Calu3 (cell line): ENCODE results near the gene RAB23. TPM values are rescaled to one million over a fixed set of nuclear protein-coding genes. Genes with fewer than 3 reads are reported as not detected.

Experiments used
- BruUV-seq: library from RNA; stranded (reverse); fragments of 400-500 nt; replicated peaks from 2 replicates; lab custom pipeline; 2021; lab: Mats Ljungman, UMichigan
- CTCF ChIA-PET: fragments of 300-600 bp; sonication (Branson Sonifier 250); formaldehyde crosslinking; loops from one replicate; lab custom pipeline; 2022; ENCODE audit warnings: antibody characterized with exemption; lab: Charles Lee
- DNase-seq: peaks from one replicate; pipeline ENCODE4 v3.0.0; 2022
- H3K27ac Mint-ChIP-seq: one replicate; pipeline ENCODE4 v1.8.0; 2022; ENCODE audit warnings: mixed read lengths; ENCODE audit not compliant: unreplicated experiment
- H3K27me3 Mint-ChIP-seq: one replicate; pipeline ENCODE4 v1.8.0; 2022; ENCODE audit warnings: mixed read lengths; ENCODE audit not compliant: unreplicated experiment
- H3K36me3 Mint-ChIP-seq: one replicate; pipeline ENCODE4 v1.8.0; 2022; ENCODE audit warnings: mild to moderate bottlenecking, moderate library complexity, mixed read lengths; ENCODE audit not compliant: insufficient read depth, unreplicated experiment
- H3K4me1 Mint-ChIP-seq: one replicate; pipeline ENCODE4 v1.8.0; 2022; ENCODE audit warnings: mild to moderate bottlenecking, low read depth, mixed read lengths; ENCODE audit not compliant: unreplicated experiment
- H3K4me3 Mint-ChIP-seq: one replicate; pipeline ENCODE4 v1.8.0; 2022; ENCODE audit warnings: mild to moderate bottlenecking, low read depth, moderate library complexity, mixed read lengths; ENCODE audit not compliant: unreplicated experiment
- H3K9me3 Mint-ChIP-seq: one replicate; pipeline ENCODE4 v1.8.0; 2022; ENCODE audit warnings: low read depth, mixed read lengths; ENCODE audit not compliant: unreplicated experiment
- CTCF ChIP-seq: fragments of 200-600 bp; IDR thresholded peaks from one replicate; pipeline ENCODE4 v1.8.0; 2022; ENCODE audit warnings: antibody characterized with exemption; ENCODE audit not compliant: unreplicated experiment
- intact Hi-C: fragments of 100-400 bp; cut with micrococcal nuclease; formaldehyde crosslinking; loops from one replicate; pipeline ENCODE4 v1.10.0; 2022; ENCODE audit not compliant: unreplicated experiment
- total RNA-seq: library from RNA; stranded (reverse); gene quantifications from 2 replicates; pipeline ENCODE4 v1.2.3, GENCODE V29; 2022

Gene RAB23
- total RNA-seq, 1 experiment from 2014 or later: 10.9 TPM

- intact Hi-C loops: no loop called here
- Mint-ChIP-seq H3K36me3 (no peaks in the 10 kb centered on the region), H3K27me3 (no peaks in the 10 kb centered on the region), H3K27ac (no peak overlapping the region), H3K4me3 (no peak overlapping the region), H3K4me1 (peaks cover 9% of the 10 kb centered on the region), H3K9me3 (no peaks in the 10 kb centered on the region)
- CTCF ChIA-PET: no interaction called here
- no peak for TF ChIP-seq CTCF
- no peak for DNase-seq
- no TSS peak for BruUV-seq
These were observed 32.1 kb upstream of the RAB23 start for GRCh38 chr6:57254055-57254717.

GRCh38 chr6:57252975-57253374 lies 30.9 kb upstream of the RAB23 start:
- intact Hi-C loops: no loop called here
- Mint-ChIP-seq H3K27me3 (no peaks in the 10 kb centered on the region), H3K27ac (no peak overlapping the region), H3K4me3 (no peak overlapping the region), H3K9me3 (no peaks in the 10 kb centered on the region), H3K36me3 (no peaks in the 10 kb centered on the region), H3K4me1 (peaks cover 9% of the 10 kb centered on the region)
- TF ChIP-seq CTCF: no peak
- DNase-seq: no peak
- BruUV-seq: no TSS peak
- CTCF ChIA-PET: no interaction called here

- H3K4me1 Mint-ChIP-seq: peaks cover 9% of the 10 kb centered on the region
- no peak for TF ChIP-seq CTCF
- intact Hi-C loops: no loop called here
These were observed 30.0 kb upstream of the RAB23 start for GRCh38 chr6:57252137-57252536.

GRCh38 chr6:57250348-57250747 lies 28.2 kb upstream of the RAB23 start:
- TF ChIP-seq CTCF: no peak
- Mint-ChIP-seq H3K9me3 (no peaks in the 10 kb centered on the region), H3K27me3 (no peaks in the 10 kb centered on the region), H3K4me1 (peaks cover 22% of the 10 kb centered on the region), H3K27ac (no peak overlapping the region), H3K4me3 (no peak overlapping the region), H3K36me3 (no peaks in the 10 kb centered on the region)
- DNase-seq: no peak
- no TSS peak for BruUV-seq
- intact Hi-C loops: no loop called here
- CTCF ChIA-PET: no interaction called here

More at GRCh38 chr6:57252137-57252536, 30.0 kb upstream of the RAB23 start:
- BruUV-seq: no TSS peak
- no peaks in the 10 kb centered on the region for H3K27me3 Mint-ChIP-seq
- no peaks in the 10 kb centered on the region for H3K9me3 Mint-ChIP-seq
- CTCF ChIA-PET: no interaction called here
- no peak overlapping the region for H3K4me3 Mint-ChIP-seq
- no peak for DNase-seq
- no peak overlapping the region for H3K27ac Mint-ChIP-seq
- H3K36me3 Mint-ChIP-seq: no peaks in the 10 kb centered on the region
